Bronchial epithelial cell (primary cell): Measurements from ENCODE around the gene NCOA4. TPM values are rescaled to one million over a fixed set of nuclear protein-coding genes. Genes with fewer than 3 reads are reported as not detected.

Source experiments
- DNase-seq: peaks from one replicate; pipeline ENCODE4 v3.0.0-alpha.2; 2010; ENCODE audit warnings: low read depth
- FAIRE-seq: peaks from 2 replicates; lab custom pipeline; 2011; peaks lifted over from hg19 to GRCh38; lab: Jason Lieb, UNC
- H3K27me3 ChIP-seq: 2 replicates; pipeline ENCODE4 v1.5.1; 2011; ENCODE audit warnings: low read length; ENCODE audit not compliant: control insufficient read depth, insufficient read depth
- H3K36me3 ChIP-seq: 2 replicates; pipeline ENCODE4 v1.5.1; 2011; ENCODE audit warnings: low read length; ENCODE audit not compliant: control insufficient read depth, insufficient read depth
- H3K4me3 ChIP-seq: 2 replicates; pipeline ENCODE4 v1.5.1; 2011; ENCODE audit warnings: mild to moderate bottlenecking, low read depth, low read length, control low read depth
- CTCF ChIP-seq: IDR thresholded peaks from 2 replicates; pipeline ENCODE4 v1.5.1; 2011; ENCODE audit warnings: mild to moderate bottlenecking, moderate library complexity, low read length, control low read depth, inconsistent platforms; ENCODE audit not compliant: insufficient read depth, severe bottlenecking
- total RNA-seq: library from RNA; depleted of rRNA; stranded (reverse); fragments of >200 nt; gene quantifications from 2 replicates; pipeline ENCODE4 v1.2.1, GENCODE V29; 2014

NCOA4 gene
- total RNA-seq, 1 donor from 2014 or later: 150 TPM

- no peak for FAIRE-seq
- H3K4me3 ChIP-seq: no peak overlapping the region
- H3K27me3 ChIP-seq: peaks cover 1% of the 10 kb centered on the region
- DNase-seq: no peak
- H3K36me3 ChIP-seq: no peaks in the 10 kb centered on the region
- no peak for TF ChIP-seq CTCF
These were observed 43.9 kb upstream of the NCOA4 start for GRCh38 chr10:46074196-46074946.

- Histone ChIP-seq H3K4me3 (no peak overlapping the region), H3K36me3 (no peaks in the 10 kb centered on the region), H3K27me3 (peaks cover 1% of the 10 kb centered on the region)
- no peak for FAIRE-seq
- no peak for TF ChIP-seq CTCF
- no peak for DNase-seq
These were observed 43.1 kb upstream of the NCOA4 start for GRCh38 chr10:46073564-46073963.

- FAIRE-seq: no peak
- H3K36me3 ChIP-seq: no peaks in the 10 kb centered on the region
- TF ChIP-seq CTCF: no peak
- H3K27me3 ChIP-seq: no peaks in the 10 kb centered on the region
- no peak for DNase-seq
- no peak overlapping the region for H3K4me3 ChIP-seq
These were observed 40.3 kb upstream of the NCOA4 start for GRCh38 chr10:46070749-46071148.

GRCh38 chr10:46069771-46070463 is 39.5 kb upstream of the NCOA4 start:
- H3K27me3 ChIP-seq: no peaks in the 10 kb centered on the region
- FAIRE-seq: no peak
- DNase-seq: no peak
- no peak overlapping the region for H3K4me3 ChIP-seq
- no peak for TF ChIP-seq CTCF
- no peaks in the 10 kb centered on the region for H3K36me3 ChIP-seq

- Histone ChIP-seq H3K4me3 (no peak overlapping the region), H3K27me3 (no peaks in the 10 kb centered on the region), H3K36me3 (no peaks in the 10 kb centered on the region)
- FAIRE-seq (no peak), DNase-seq (no peak)
- no peak for TF ChIP-seq CTCF
These were observed 38.5 kb upstream of the NCOA4 start for GRCh38 chr10:46068905-46069304.
